Activated naive CD4-positive, alpha-beta T cell treated with anti-CD3 and anti-CD28 coated beads, Interleukin-2, amount 50 U/mL, for 72 hours (primary cell): Measurements from ENCODE around the gene PARD3B. TPM values are rescaled to one million over a fixed set of nuclear protein-coding genes. Genes with fewer than 3 reads are reported as not detected.

Experiments
- ATAC-seq, 2 donors: fragments of 150-1000 bp; cut with Tn5 transposase; 2 replicates each; pipeline ENCODE4 v1.10.0; 2021; ENCODE audit warnings: mild to moderate bottlenecking in 2 of 2, moderate library complexity in 2 of 2
- DNase-seq, 2 donors: peaks; one replicate each; pipeline ENCODE4 v3.0.0; 2021 to 2022; ENCODE audit warnings: low spot score in 2 of 2
- H3K27ac Mint-ChIP-seq, 2 donors: one replicate each; pipeline ENCODE4 v1.8.0; 2022; ENCODE audit warnings: mild to moderate bottlenecking in 2 of 2, mixed read lengths in 2 of 2
- H3K36me3 Mint-ChIP-seq, 2 donors: one replicate each; pipeline ENCODE4 v1.8.0; 2022; ENCODE audit warnings: mixed read lengths in 2 of 2
- H3K9me3 Mint-ChIP-seq, 2 donors: one replicate each; pipeline ENCODE4 v1.8.0; 2022; ENCODE audit warnings: mixed read lengths in 2 of 2
- total RNA-seq, 2 donors: library from RNA; stranded (reverse); gene quantifications; one replicate each; pipeline ENCODE4 v1.2.3, GENCODE V29; 2022

The PARD3B gene
- total RNA-seq, 2 donors from 2014 or later = 0.09 to 0.35 TPM

GRCh38 chr2:204933735-204934374, 388.6 kb downstream of the PARD3B start:
- DNase-seq (no peak), ATAC-seq (no peak)
- Mint-ChIP-seq H3K36me3 (no peaks in the 10 kb centered on the region), H3K27ac (no peak overlapping the region), H3K9me3 (peaks cover 1 to 7% of the 10 kb centered on the region in 2 donors)

GRCh38 chr2:204944927-204945326, 399.7 kb downstream of the PARD3B start:
- DNase-seq (no peak), ATAC-seq (no peak)
- Mint-ChIP-seq H3K36me3 (peaks cover 28 to 36% of the 10 kb centered on the region in 2 donors), H3K27ac (no peak overlapping the region), H3K9me3 (peaks cover 28 to 30% of the 10 kb centered on the region in 2 donors)

- Mint-ChIP-seq H3K36me3 (peaks cover 28 to 36% of the 10 kb centered on the region in 2 donors), H3K9me3 (peaks cover 28 to 30% of the 10 kb centered on the region in 2 donors), H3K27ac (no peak overlapping the region)
- DNase-seq = no peak
- ATAC-seq = no peak
These were observed 400.1 kb downstream of the PARD3B start for GRCh38 chr2:204945376-204945775.

DNA sequence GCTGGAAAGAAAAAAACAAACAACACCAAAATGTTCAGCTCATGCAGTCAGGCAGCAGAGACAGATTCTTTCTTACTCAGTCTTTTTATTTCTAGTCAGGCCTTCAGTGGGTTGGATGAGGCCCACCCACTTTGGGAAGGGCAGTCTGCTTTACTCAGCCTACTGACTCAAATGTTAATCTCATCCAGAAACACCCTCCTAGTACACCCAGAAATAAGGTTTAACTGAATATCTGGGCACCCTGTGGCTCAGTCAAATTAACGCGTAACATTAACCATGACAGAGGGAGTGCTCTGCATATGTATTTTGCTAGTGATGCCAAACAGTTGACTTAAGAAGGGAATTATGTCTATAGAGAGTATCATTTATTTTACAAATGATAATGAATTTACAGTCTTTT, 401.6 kb downstream of the PARD3B start:
- H3K9me3 Mint-ChIP-seq = peaks cover 28 to 30% of the 10 kb centered on the region in 2 donors
- DNase-seq (no peak), ATAC-seq (no peak)
- H3K27ac Mint-ChIP-seq = no peak overlapping the region
- peaks cover 28 to 36% of the 10 kb centered on the region in 2 donors for H3K36me3 Mint-ChIP-seq

GRCh38 chr2:204947405-204947804, 402.1 kb downstream of the PARD3B start:
- Mint-ChIP-seq H3K27ac (peak overlapping the region in 1 of 2 donors; percentile 51), H3K36me3 (peaks cover 28 to 36% of the 10 kb centered on the region in 2 donors), H3K9me3 (peaks cover 28 to 30% of the 10 kb centered on the region in 2 donors)
- ATAC-seq (no peak), DNase-seq (no peak)

DNA sequence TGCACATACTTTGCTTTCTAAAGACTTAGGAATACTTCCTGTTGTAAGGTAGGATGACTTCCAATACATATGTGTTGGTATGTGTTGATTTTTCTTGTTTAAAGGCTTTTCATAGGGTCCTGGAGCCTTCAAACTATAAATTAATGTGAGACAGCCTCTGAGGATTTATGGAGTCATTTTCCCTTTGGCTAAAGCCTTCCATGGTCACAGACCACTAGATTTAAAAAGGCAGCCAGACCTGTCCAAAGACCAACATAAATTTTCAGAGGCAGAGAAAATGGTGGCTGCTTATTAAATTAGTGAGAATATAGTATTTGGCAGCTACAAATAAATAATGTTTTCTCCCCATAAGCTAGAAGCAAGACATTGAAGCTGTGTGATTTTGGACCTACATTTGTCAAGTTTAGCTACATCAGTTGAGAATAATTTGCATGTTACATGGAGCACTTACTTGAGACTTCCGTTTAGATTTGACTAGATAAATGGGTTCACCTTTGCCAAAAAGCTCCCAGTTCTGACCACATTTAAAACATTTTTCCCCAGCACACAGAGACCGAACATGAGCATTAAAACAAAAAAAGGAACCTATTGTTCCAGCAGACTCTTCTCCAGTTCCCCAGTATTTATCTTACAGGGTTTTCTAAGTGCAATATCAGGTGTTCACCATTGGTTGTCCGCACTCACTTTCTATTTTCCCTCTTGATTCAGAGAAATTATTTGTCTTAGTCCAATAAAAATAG, 402.9 kb downstream of the PARD3B start:
- peak; percentile 56 to 86 for ATAC-seq
- Mint-ChIP-seq H3K9me3 (peaks cover 28 to 30% of the 10 kb centered on the region in 2 donors), H3K27ac (peak overlapping the region in 1 of 2 donors; percentile 51), H3K36me3 (peaks cover 27 to 35% of the 10 kb centered on the region in 2 donors)
- no peak for DNase-seq

- Mint-ChIP-seq H3K36me3 (peaks cover 21 to 29% of the 10 kb centered on the region in 2 donors), H3K27ac (peak overlapping the region in 1 of 2 donors; percentile 51), H3K9me3 (peaks cover 21 to 23% of the 10 kb centered on the region in 2 donors)
- DNase-seq (no peak), ATAC-seq (peak in 1 of 2 donors; percentile 59)
These were observed 403.5 kb downstream of the PARD3B start for GRCh38 chr2:204948822-204949221.

DNA sequence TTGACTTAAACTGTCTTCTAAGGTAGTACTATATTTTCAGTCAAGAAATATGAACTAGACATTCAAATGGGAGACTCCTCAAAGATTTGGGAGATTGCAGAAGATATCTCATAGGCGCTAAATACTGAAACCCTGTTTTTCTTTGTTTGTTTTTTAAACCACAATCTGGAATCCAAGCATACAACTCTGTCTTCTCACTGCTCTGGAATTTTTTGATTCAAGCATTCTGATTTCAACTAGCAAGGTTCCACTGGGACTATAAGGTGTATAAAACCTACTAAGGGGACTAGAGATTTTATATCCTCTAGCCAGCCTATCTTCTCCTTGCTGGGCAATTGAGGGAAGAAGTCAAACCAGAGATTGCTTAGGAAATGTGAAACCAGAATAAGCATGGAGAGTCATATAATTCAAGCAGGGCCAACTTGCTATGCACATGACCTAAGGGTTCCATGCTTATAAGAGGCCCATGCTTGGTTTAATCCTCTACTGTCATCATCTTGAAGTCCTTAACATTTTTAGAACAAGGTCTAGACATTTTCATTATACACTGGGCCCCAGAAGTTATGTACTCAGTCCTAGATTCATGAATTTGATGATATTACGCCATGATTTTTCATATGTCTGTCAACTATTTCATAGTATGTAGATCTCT, 405.5 kb downstream of the PARD3B start:
- Mint-ChIP-seq H3K27ac (no peak overlapping the region), H3K36me3 (peaks cover 10 to 12% of the 10 kb centered on the region in 2 donors), H3K9me3 (peaks cover 9 to 14% of the 10 kb centered on the region in 2 donors)
- ATAC-seq = no peak
- no peak for DNase-seq

GRCh38 chr2:204958371-204958770, 413.1 kb downstream of the PARD3B start:
- Mint-ChIP-seq H3K27ac (no peak overlapping the region), H3K36me3 (peaks cover 0 to 22% of the 10 kb centered on the region in 2 donors)
- no peak for ATAC-seq

GRCh38 chr2:204964414-204964813, 419.1 kb downstream of the PARD3B start:
- no peak for ATAC-seq
- DNase-seq = no peak
- peaks cover 13 to 18% of the 10 kb centered on the region in 2 donors for H3K36me3 Mint-ChIP-seq
- peaks cover 20 to 25% of the 10 kb centered on the region in 2 donors for H3K9me3 Mint-ChIP-seq
- H3K27ac Mint-ChIP-seq = no peak overlapping the region

More at GRCh38 chr2:204958371-204958770, 413.1 kb downstream of the PARD3B start:
- no peak for DNase-seq
- H3K9me3 Mint-ChIP-seq = peaks cover 18 to 21% of the 10 kb centered on the region in 2 donors

DNA sequence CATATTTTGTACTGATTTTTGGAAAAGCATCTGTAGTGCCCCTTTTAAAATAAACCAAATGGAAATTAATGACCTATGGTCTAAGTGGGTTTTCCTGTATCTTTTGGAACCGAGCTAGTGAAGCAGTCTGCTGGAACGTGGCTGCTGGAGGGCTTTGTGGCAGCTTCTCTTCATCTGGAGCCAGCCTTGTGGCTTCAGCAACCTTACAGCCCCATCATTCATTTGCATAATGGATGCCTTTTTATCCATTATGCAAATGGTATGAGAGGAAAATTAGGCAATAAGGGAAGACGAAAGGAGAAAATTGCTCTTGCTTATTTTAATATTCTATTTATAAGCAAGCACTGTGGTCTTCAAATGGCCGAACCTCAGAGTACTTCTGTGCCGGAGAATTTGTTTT, 421.0 kb downstream of the PARD3B start:
- Mint-ChIP-seq H3K9me3 (peaks cover 12 to 16% of the 10 kb centered on the region in 2 donors), H3K27ac (no peak overlapping the region), H3K36me3 (peaks cover 10 to 13% of the 10 kb centered on the region in 2 donors)
- ATAC-seq (no peak), DNase-seq (no peak)

DNA sequence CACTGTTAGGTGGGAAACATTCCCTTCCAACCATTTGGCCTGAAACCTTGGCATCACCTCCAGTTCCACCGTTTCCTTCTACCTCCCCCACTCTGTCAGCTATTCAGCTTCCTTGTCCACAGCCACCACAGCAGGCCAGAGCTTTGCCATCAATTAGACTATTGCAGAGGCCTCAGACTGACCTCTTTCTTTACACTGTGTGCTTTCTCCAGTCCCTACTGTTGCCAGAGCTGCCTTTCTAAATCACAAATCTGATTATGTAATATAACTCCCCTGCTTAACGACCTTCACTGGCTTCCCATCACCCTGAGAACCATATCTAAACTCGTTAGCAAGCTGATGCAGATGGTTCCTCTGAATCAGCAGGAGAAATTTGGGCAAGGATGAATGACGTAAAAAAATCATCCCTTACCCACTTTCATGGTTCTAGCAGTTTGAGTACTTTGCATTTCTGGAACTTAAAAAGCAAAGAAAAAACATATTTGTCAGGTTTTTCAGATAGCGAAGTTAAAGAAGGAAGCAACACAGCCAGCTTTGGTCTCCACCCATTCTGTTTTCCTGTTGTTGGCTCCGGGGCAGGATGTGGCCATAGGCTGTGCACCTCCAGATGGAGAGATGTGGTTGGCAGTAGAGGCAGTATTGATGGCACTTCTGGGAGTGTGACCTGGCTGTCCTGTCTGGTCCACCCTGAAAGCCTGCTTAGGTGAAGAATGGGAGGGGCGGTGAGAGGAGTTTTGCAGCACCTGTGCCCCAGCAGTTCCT, 422.1 kb downstream of the PARD3B start:
- Mint-ChIP-seq H3K9me3 (peaks cover 4 to 7% of the 10 kb centered on the region in 2 donors), H3K27ac (peak overlapping the region; percentile 16 to 76), H3K36me3 (peaks cover 0 to 13% of the 10 kb centered on the region in 2 donors)
- DNase-seq (no peak), ATAC-seq (peak in 1 of 2 donors; percentile 75)

DNA sequence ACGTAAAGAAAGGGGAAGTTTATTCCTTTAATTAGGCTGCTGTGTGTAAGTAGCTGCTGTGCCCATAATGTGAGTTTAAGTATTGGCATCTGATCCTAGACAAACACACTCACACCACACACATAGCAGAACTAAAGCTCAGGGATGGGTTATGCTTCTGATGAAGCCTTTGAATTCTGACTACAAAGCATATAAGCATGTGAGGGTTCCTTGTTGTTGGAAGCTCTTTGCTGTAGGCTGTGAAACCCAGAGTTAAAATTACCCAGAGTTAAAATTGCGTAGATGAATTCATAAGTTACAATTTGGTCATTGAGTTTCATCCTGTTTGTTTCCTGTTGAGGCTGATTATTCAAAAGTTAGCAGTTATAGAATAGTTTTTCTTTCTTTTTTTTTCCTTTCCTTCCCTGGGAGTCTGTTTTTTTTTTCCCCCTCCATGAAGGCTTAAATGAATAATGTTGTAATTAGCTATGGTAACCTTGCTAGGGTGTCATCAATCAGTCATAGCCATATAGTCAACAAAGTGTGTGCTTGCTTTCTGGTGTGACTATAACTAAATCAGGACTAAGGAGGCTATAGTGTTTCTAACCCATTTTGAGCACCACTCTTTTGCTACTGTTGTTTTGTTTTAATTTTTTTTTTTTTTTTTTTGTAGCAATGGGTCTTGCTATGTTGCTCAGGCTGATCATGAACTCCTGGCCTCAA, 426.1 kb downstream of the PARD3B start:
- Mint-ChIP-seq H3K9me3 (peaks cover 4 to 7% of the 10 kb centered on the region in 2 donors), H3K36me3 (peaks cover 0 to 13% of the 10 kb centered on the region in 2 donors), H3K27ac (peak overlapping the region; percentile 69 to 91)
- DNase-seq (no peak), ATAC-seq (peak; percentile 68 to 88)

DNA sequence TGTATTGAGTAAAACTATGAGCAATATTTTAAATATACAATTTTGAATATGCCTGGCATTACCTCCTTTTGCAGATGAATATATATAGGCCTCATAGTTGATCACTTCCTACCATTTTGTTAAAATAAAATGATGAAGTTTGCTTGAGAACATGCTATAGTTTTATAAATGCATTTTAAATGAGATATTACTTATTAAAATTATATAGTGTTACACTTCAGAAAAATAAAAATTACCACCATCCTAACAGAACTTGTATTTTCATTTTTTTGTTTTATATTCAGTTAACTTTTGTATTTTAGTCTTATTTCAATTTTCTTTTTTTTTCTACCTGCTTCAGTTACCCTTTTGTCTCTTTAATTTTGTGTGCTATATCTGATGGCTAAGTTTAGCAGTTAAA, 426.9 kb downstream of the PARD3B start:
- Mint-ChIP-seq H3K27ac (no peak overlapping the region), H3K9me3 (peaks cover 4 to 11% of the 10 kb centered on the region in 2 donors)

DNA sequence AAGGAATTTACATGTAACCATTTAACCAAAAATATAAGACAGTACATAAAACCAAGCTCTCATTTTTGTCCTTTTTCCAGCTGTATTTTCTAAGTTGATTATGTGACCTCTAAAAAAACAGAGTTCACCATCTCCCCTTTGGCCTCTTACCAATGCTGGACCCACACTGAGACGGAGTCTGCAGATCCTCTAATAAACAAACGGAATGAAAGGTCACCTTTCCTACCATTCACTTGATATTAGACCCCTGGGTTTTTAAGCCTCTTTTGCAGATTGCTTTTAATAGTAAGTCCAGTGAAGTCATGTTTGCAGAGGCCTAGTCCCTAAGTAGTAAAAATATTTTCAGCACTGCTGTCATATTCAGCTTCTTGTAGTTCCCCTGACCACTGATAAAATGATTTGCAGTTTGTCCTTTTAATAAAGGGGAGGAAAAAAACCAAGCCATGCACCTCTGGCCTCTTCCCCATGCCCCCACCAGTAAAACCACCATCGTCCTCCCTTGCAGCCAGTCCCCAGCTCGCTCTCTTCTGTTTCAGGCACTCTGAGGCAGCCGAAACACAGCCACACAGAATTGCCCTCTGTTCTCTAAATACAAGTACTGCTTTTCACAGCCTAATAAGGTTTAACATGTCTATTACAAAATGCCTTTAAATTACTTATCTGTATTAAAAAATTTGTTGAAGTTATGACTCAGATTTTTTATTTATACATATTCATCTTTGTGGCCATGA, 427.5 kb downstream of the PARD3B start:
- peak overlapping the region in 1 of 2 donors; percentile 23 for H3K27ac Mint-ChIP-seq
- H3K9me3 Mint-ChIP-seq = peaks cover 4 to 11% of the 10 kb centered on the region in 2 donors
- ATAC-seq = no peak
- peaks cover 0 to 19% of the 10 kb centered on the region in 2 donors for H3K36me3 Mint-ChIP-seq
- DNase-seq = no peak

More for the DNA sequence above, 426.9 kb downstream of the PARD3B start:
- DNase-seq (no peak), ATAC-seq (no peak)
- H3K36me3 Mint-ChIP-seq = peaks cover 0 to 19% of the 10 kb centered on the region in 2 donors
